HAP-1 (cell line): ENCODE measurements around the gene SORBS2.
A peak's percentile ranks its signal among the peaks of the same experiment; 100 is the strongest.
"Not testable (repeated sequence)": the region's sequence is repeated elsewhere in the genome, so short reads cannot be mapped to it uniquely, and the experiment has no call there.

Experiments
- DNase-seq, 2 experiments: peaks; one replicate each; pipeline ENCODE4 v3.0.0-alpha.2; 2016 to 2020; ENCODE audit warnings: low spot score in 2 of 2
- H3K27me3 ChIP-seq: fragments of 250-450 bp; sonication (Bioruptor Pico); 2 replicates; pipeline ENCODE4 v1.5.1; 2020; ENCODE audit warnings: low read depth, mild to moderate bottlenecking, moderate library complexity
- H3K36me3 ChIP-seq: fragments of 250-450 bp; sonication (Bioruptor Pico); replicated peaks from 2 replicates; pipeline ENCODE4 v1.5.1; 2020; ENCODE audit warnings: mild to moderate bottlenecking
- H3K4me1 ChIP-seq: fragments of 250-450 bp; sonication (Bioruptor Pico); 2 replicates; pipeline ENCODE4 v1.5.1; 2020; ENCODE audit warnings: mild to moderate bottlenecking
- H3K4me3 ChIP-seq: fragments of 250-450 bp; sonication (Bioruptor Pico); 2 replicates; pipeline ENCODE4 v1.5.1; 2020; ENCODE audit warnings: mild to moderate bottlenecking, moderate library complexity
- H3K9me3 ChIP-seq: fragments of 250-450 bp; sonication (Bioruptor Pico); 2 replicates; pipeline ENCODE4 v1.5.1; 2020; ENCODE audit warnings: mild to moderate bottlenecking, moderate library complexity
- in situ Hi-C: fragments of 300-500 bp; cut with MboI; formaldehyde crosslinking; loops from 3 replicates; pipeline ENCODE4 v1.14.3; 2020; ENCODE audit warnings: low sequenced_read_pairs, inconsistent platforms, mixed read lengths

The SORBS2 gene

GRCh38 chr4:185562531-185562930 is 249.5 kb downstream of the SORBS2 start:
- Histone ChIP-seq H3K4me1 (peaks cover 2% of the 10 kb centered on the region; the same call in 1 of the 2 replicates), H3K27me3 (no peaks in the 10 kb centered on the region), H3K4me3 (no peak overlapping the region), H3K9me3 (no peaks in the 10 kb centered on the region; the same call in 1 of the 2 replicates), H3K36me3 (no peaks in the 10 kb centered on the region)
- in situ Hi-C loops: no loop called here
- no peak for DNase-seq

- Histone ChIP-seq H3K36me3 (no peaks in the 10 kb centered on the region), H3K4me3 (no peak overlapping the region), H3K4me1 (peaks cover 2% of the 10 kb centered on the region; the same call in 1 of the 2 replicates), H3K9me3 (no peaks in the 10 kb centered on the region; the same call in 1 of the 2 replicates), H3K27me3 (no peaks in the 10 kb centered on the region)
- no peak for DNase-seq
- in situ Hi-C loops: no loop called here
Measured at GRCh38 chr4:185560316-185560715, 251.7 kb downstream of the SORBS2 start.

GRCh38 chr4:185559915-185560281 is 252.1 kb downstream of the SORBS2 start:
- Histone ChIP-seq H3K9me3 (no peaks in the 10 kb centered on the region; the same call in 1 of the 2 replicates), H3K36me3 (no peaks in the 10 kb centered on the region), H3K4me3 (no peak overlapping the region), H3K27me3 (no peaks in the 10 kb centered on the region), H3K4me1 (peaks cover 2% of the 10 kb centered on the region; the same call in 1 of the 2 replicates)
- peak in 1 of 2 experiments; percentile 52 for DNase-seq
- in situ Hi-C loops: no loop called here

GRCh38 chr4:185559251-185559914 is 252.6 kb downstream of the SORBS2 start:
- H3K27me3 ChIP-seq, in situ Hi-C loops, H3K4me3 ChIP-seq, H3K36me3 ChIP-seq, H3K9me3 ChIP-seq, H3K4me1 ChIP-seq, DNase-seq: not testable (repeated sequence)

- no peak overlapping the region for H3K4me3 ChIP-seq
- peaks cover under 1% of the 10 kb centered on the region; the same call in 1 of the 2 replicates for H3K4me1 ChIP-seq
- H3K9me3 ChIP-seq: no peaks in the 10 kb centered on the region
- no peaks in the 10 kb centered on the region for H3K36me3 ChIP-seq
- in situ Hi-C loops: no loop called here
- no peak for DNase-seq
- no peaks in the 10 kb centered on the region for H3K27me3 ChIP-seq
Measured at GRCh38 chr4:185554365-185555126, 257.4 kb downstream of the SORBS2 start.

- H3K27me3 ChIP-seq: no peaks in the 10 kb centered on the region
- no peak for DNase-seq
- no peaks in the 10 kb centered on the region for H3K9me3 ChIP-seq
- in situ Hi-C loops: no loop called here
- H3K4me1 ChIP-seq: peaks cover 3% of the 10 kb centered on the region; the same call in 1 of the 2 replicates
- H3K4me3 ChIP-seq: no peak overlapping the region
- no peaks in the 10 kb centered on the region for H3K36me3 ChIP-seq
Measured at GRCh38 chr4:185552254-185552653, 259.7 kb downstream of the SORBS2 start.

- H3K36me3 ChIP-seq: no peaks in the 10 kb centered on the region
- H3K27me3 ChIP-seq: no peaks in the 10 kb centered on the region
- no peak for DNase-seq
- H3K4me3 ChIP-seq: no peak overlapping the region
- in situ Hi-C loops: no loop called here
- peaks cover 3% of the 10 kb centered on the region; the same call in 1 of the 2 replicates for H3K4me1 ChIP-seq
- no peaks in the 10 kb centered on the region for H3K9me3 ChIP-seq
Measured at GRCh38 chr4:185550933-185551332, 261.1 kb downstream of the SORBS2 start.

- Histone ChIP-seq H3K27me3 (no peaks in the 10 kb centered on the region), H3K4me3 (no peak overlapping the region), H3K9me3 (no peaks in the 10 kb centered on the region), H3K4me1 (peaks cover 3% of the 10 kb centered on the region; the same call in 1 of the 2 replicates), H3K36me3 (no peaks in the 10 kb centered on the region)
- in situ Hi-C loops: no loop called here
- DNase-seq: peak in 1 of 2 experiments; percentile 19
Measured at GRCh38 chr4:185549095-185549639, 262.8 kb downstream of the SORBS2 start.

GRCh38 chr4:185548587-185548986 is 263.4 kb downstream of the SORBS2 start:
- Histone ChIP-seq H3K36me3 (no peaks in the 10 kb centered on the region), H3K27me3 (no peaks in the 10 kb centered on the region)
- in situ Hi-C loops: no loop called here

GRCh38 chr4:185546335-185546734 is 265.7 kb downstream of the SORBS2 start:
- in situ Hi-C loops: no loop called here
- H3K9me3 ChIP-seq: no peaks in the 10 kb centered on the region
- peaks cover 3% of the 10 kb centered on the region; the same call in 1 of the 2 replicates for H3K4me1 ChIP-seq
- H3K27me3 ChIP-seq: no peaks in the 10 kb centered on the region
- no peak for DNase-seq
- H3K4me3 ChIP-seq: no peak overlapping the region
- no peaks in the 10 kb centered on the region for H3K36me3 ChIP-seq

More at GRCh38 chr4:185548587-185548986, 263.4 kb downstream of the SORBS2 start:
- peaks cover 3% of the 10 kb centered on the region; the same call in 1 of the 2 replicates for H3K4me1 ChIP-seq
- no peak for DNase-seq
- no peaks in the 10 kb centered on the region for H3K9me3 ChIP-seq
- H3K4me3 ChIP-seq: no peak overlapping the region

GRCh38 chr4:185542626-185543315 is 269.2 kb downstream of the SORBS2 start:
- no peak for DNase-seq
- in situ Hi-C loops: no loop called here

GRCh38 chr4:185541251-185541727 is 270.7 kb downstream of the SORBS2 start:
- H3K4me3 ChIP-seq: no peak overlapping the region
- H3K4me1 ChIP-seq: no peaks in the 10 kb centered on the region
- in situ Hi-C loops: no loop called here
- H3K9me3 ChIP-seq: no peaks in the 10 kb centered on the region
- no peaks in the 10 kb centered on the region for H3K36me3 ChIP-seq
- DNase-seq: no peak
- H3K27me3 ChIP-seq: no peaks in the 10 kb centered on the region; the same call in 1 of the 2 replicates

More at GRCh38 chr4:185542626-185543315, 269.2 kb downstream of the SORBS2 start:
- no peak overlapping the region for H3K4me3 ChIP-seq
- no peaks in the 10 kb centered on the region; the same call in 1 of the 2 replicates for H3K27me3 ChIP-seq
- no peaks in the 10 kb centered on the region for H3K36me3 ChIP-seq
- H3K9me3 ChIP-seq: no peaks in the 10 kb centered on the region
- no peaks in the 10 kb centered on the region for H3K4me1 ChIP-seq

GRCh38 chr4:185540487-185541120 is 271.4 kb downstream of the SORBS2 start:
- Histone ChIP-seq H3K4me3 (no peak overlapping the region), H3K9me3 (no peaks in the 10 kb centered on the region), H3K27me3 (no peaks in the 10 kb centered on the region; the same call in 1 of the 2 replicates), H3K4me1 (no peaks in the 10 kb centered on the region), H3K36me3 (no peaks in the 10 kb centered on the region)
- in situ Hi-C loops: no loop called here
- no peak for DNase-seq
